OCI-LY7 (cell line): ENCODE results near the gene PRKAG2.

ENCODE experiments used
- EZH2phosphoT487 ChIP-seq: fragments of 200-600 bp; sonication (generic); IDR thresholded peaks from 2 replicates; pipeline ENCODE4 v1.6.1; 2018; ENCODE audit warnings: low read depth, borderline replicate concordance, mild to moderate bottlenecking, mixed run types, antibody characterized with exemption, low read length, moderate library complexity, mixed read lengths
- TF ChIP-seq, protein P1 (sequence below): fragments of 200-600 bp; sonication (generic); conservative IDR thresholded peaks from 2 replicates; pipeline ENCODE4 v1.5.1; 2014; ENCODE audit warnings: mild to moderate bottlenecking, antibody characterized with exemption, low read length, moderate library complexity, mixed read lengths

- TF ChIP-seq, protein P1, sequence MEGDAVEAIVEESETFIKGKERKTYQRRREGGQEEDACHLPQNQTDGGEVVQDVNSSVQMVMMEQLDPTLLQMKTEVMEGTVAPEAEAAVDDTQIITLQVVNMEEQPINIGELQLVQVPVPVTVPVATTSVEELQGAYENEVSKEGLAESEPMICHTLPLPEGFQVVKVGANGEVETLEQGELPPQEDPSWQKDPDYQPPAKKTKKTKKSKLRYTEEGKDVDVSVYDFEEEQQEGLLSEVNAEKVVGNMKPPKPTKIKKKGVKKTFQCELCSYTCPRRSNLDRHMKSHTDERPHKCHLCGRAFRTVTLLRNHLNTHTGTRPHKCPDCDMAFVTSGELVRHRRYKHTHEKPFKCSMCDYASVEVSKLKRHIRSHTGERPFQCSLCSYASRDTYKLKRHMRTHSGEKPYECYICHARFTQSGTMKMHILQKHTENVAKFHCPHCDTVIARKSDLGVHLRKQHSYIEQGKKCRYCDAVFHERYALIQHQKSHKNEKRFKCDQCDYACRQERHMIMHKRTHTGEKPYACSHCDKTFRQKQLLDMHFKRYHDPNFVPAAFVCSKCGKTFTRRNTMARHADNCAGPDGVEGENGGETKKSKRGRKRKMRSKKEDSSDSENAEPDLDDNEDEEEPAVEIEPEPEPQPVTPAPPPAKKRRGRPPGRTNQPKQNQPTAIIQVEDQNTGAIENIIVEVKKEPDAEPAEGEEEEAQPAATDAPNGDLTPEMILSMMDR = no peak
- TF ChIP-seq EZH2phosphoT487 = no peak
Measured at GRCh38 chr7:151786241-151786640, 90.7 kb downstream of the PRKAG2 start.
